Measurements from ENCODE around the gene ADORA3. TPM values are rescaled to one million over a fixed set of nuclear protein-coding genes. Genes with fewer than 3 reads are reported as not detected.

The ADORA3 gene
- polyA plus RNA-seq, 4 donors = 0.49 to 1.1 (median 0.74) TPM

- no peak for DNase-seq (ENCODE audit: low read depth in 4 of 4, low spot score in 3 of 4)
Observed at GRCh38 chr1:111509997-111510375, 6.6 kb upstream of the ADORA3 start.

GRCh38 chr1:111507411-111508201 is 4.2 kb upstream of the ADORA3 start:
- peak in 2 of 4 donors; percentile 44 to 60 for DNase-seq (ENCODE audit: low read depth in 4 of 4, low spot score in 3 of 4)

- no peak for DNase-seq (ENCODE audit: low read depth in 4 of 4, low spot score in 3 of 4)
Observed at GRCh38 chr1:111506561-111506960, 3.1 kb upstream of the ADORA3 start.

- DNase-seq (ENCODE audit: low read depth in 4 of 4, low spot score in 3 of 4) = no peak
Observed at GRCh38 chr1:111505641-111506119, 2.2 kb upstream of the ADORA3 start.

GRCh38 chr1:111504097-111504496 is 664 bp upstream of the ADORA3 start:
- no peak for DNase-seq (ENCODE audit: low read depth in 4 of 4, low spot score in 3 of 4)

GRCh38 chr1:111501645-111502044 is 1.8 kb downstream of the ADORA3 start:
- DNase-seq (ENCODE audit: low read depth in 4 of 4, low spot score in 3 of 4) = no peak

- no peak for DNase-seq (ENCODE audit: low read depth in 4 of 4, low spot score in 3 of 4)
Observed at GRCh38 chr1:111499026-111499785, 4.2 kb downstream of the ADORA3 start.

GRCh38 chr1:111497592-111497991 is 5.8 kb downstream of the ADORA3 start:
- no peak for DNase-seq (ENCODE audit: low read depth in 4 of 4, low spot score in 3 of 4)

GRCh38 chr1:111496398-111496797 is 7.0 kb downstream of the ADORA3 start:
- DNase-seq (ENCODE audit: low read depth in 4 of 4, low spot score in 3 of 4) = no peak

GRCh38 chr1:111491070-111491469 is 12.4 kb downstream of the ADORA3 start:
- no peak for DNase-seq (ENCODE audit: low read depth in 4 of 4, low spot score in 3 of 4)

- DNase-seq (ENCODE audit: low read depth in 4 of 4, low spot score in 3 of 4) = no peak
Observed at GRCh38 chr1:111490220-111490619, 13.2 kb downstream of the ADORA3 start.

- no peak for DNase-seq (ENCODE audit: low read depth in 4 of 4, low spot score in 3 of 4)
Observed at GRCh38 chr1:111489604-111490003, 13.8 kb downstream of the ADORA3 start.

GRCh38 chr1:111488669-111489068 is 14.8 kb downstream of the ADORA3 start:
- DNase-seq (ENCODE audit: low read depth in 4 of 4, low spot score in 3 of 4) = no peak

GRCh38 chr1:111487133-111487532 is 16.3 kb downstream of the ADORA3 start:
- no peak for DNase-seq (ENCODE audit: low read depth in 4 of 4, low spot score in 3 of 4)

- no peak for DNase-seq (ENCODE audit: low read depth in 4 of 4, low spot score in 3 of 4)
Observed at GRCh38 chr1:111486431-111486830, 17.0 kb downstream of the ADORA3 start.

GRCh38 chr1:111484391-111485026 is 18.9 kb downstream of the ADORA3 start:
- no peak for DNase-seq (ENCODE audit: low read depth in 4 of 4, low spot score in 3 of 4)

GRCh38 chr1:111483876-111484275 is 19.6 kb downstream of the ADORA3 start:
- no peak for DNase-seq (ENCODE audit: low read depth in 4 of 4, low spot score in 3 of 4)

- no peak for DNase-seq (ENCODE audit: low read depth in 4 of 4, low spot score in 3 of 4)
Observed at GRCh38 chr1:111483166-111483565, 20.3 kb downstream of the ADORA3 start.

- DNase-seq (ENCODE audit: low read depth in 4 of 4, low spot score in 3 of 4) = peak; percentile 33 to 54 (median 48)
Observed at GRCh38 chr1:111481387-111482221, 21.8 kb downstream of the ADORA3 start.

- DNase-seq (ENCODE audit: low read depth in 4 of 4, low spot score in 3 of 4) = no peak
Observed at GRCh38 chr1:111480674-111481073, 22.8 kb downstream of the ADORA3 start.

All from left renal pelvis (tissue), 4 donors.